ENCODE measurements around the gene HBG1. TPM values are rescaled to one million over a fixed set of nuclear protein-coding genes. Genes with fewer than 3 reads are reported as not detected.
A peak's percentile ranks its signal among the peaks of the same experiment; 100 is the strongest.
"Not testable (repeated sequence)": the region's sequence is repeated elsewhere in the genome, so short reads cannot be mapped to it uniquely, and the experiment has no call there.

The HBG1 gene
- total RNA-seq, 1 experiment from 2014 or later = not detected

GRCh38 chr11:5250543-5251204, 1.0 kb upstream of the HBG1 start:
- no CpG with 5 or more reads among the region's 4 CpGs for WGBS (ENCODE audit: extremely low coverage, insufficient read length, low lambda C conversion rate)
- Histone ChIP-seq H4K20me1 (ENCODE audit: control insufficient read depth, insufficient read depth, insufficient read length) (no peaks in the 10 kb centered on the region), H2BK20ac (ENCODE audit: low read depth, low read length, poor library complexity, severe bottlenecking) (no peak overlapping the region), H3K14ac (ENCODE audit: insufficient read depth, low read length) (no peak overlapping the region), H4K5ac (ENCODE audit: insufficient read length, low read depth, low read length) (no peak overlapping the region), H3K23me2 (ENCODE audit: insufficient read length, low read depth, low read length, poor library complexity, severe bottlenecking) (no peaks in the 10 kb centered on the region), H2BK5ac (ENCODE audit: insufficient read length, low read length) (no peak overlapping the region), H4K91ac (ENCODE audit: insufficient read length, low read depth, low read length) (no peak overlapping the region), H3K18ac (ENCODE audit: insufficient read length, low read depth, low read length) (no peak overlapping the region), H3K27ac (ENCODE audit: insufficient read length, low read depth, low read length) (no peak overlapping the region), H3K4me1 (ENCODE audit: insufficient read depth, low read length) (no peaks in the 10 kb centered on the region), H2AK5ac (ENCODE audit: insufficient read length, low read length) (no peak overlapping the region), H3T11ph (ENCODE audit: low read length) (no peak overlapping the region), H2BK12ac (ENCODE audit: insufficient read length, low read depth, low read length) (no peak overlapping the region), H3K4me2 (ENCODE audit: insufficient read depth, insufficient read length, low read length) (no peak overlapping the region), H3K79me1 (ENCODE audit: insufficient read depth, low read depth, low read length, poor library complexity, severe bottlenecking) (no peaks in the 10 kb centered on the region), H2BK120ac (ENCODE audit: low read depth, low read length, poor library complexity, severe bottlenecking) (no peak overlapping the region), H3K9me3 (ENCODE audit: control insufficient read depth, low read depth, low read length) (no peaks in the 10 kb centered on the region), H2BK15ac (ENCODE audit: low read depth, low read length) (no peak overlapping the region), H3K27me3 (ENCODE audit: insufficient read depth, low read length) (no peaks in the 10 kb centered on the region), H3K56ac (ENCODE audit: insufficient read length, low read depth, low read length) (no peak overlapping the region), H3K79me2 (ENCODE audit: insufficient read depth, low read length) (no peaks in the 10 kb centered on the region), H2AFZ (ENCODE audit: low read length) (no peak overlapping the region), H4K8ac (replicated peaks; ENCODE audit: insufficient read length, low read depth, low read length) (no peak overlapping the region), H3K4ac (ENCODE audit: low read depth, low read length) (no peak overlapping the region), H3K23ac (ENCODE audit: insufficient read length, low read depth, low read length) (no peak overlapping the region), H3K9ac (ENCODE audit: extremely low read depth, insufficient read length, low read length) (no peak overlapping the region)
- Mint-ChIP-seq H3K4me1 (no peaks in the 10 kb centered on the region), H3K27ac (no peak overlapping the region), H3K36me3 (ENCODE audit: insufficient read depth in 1 of 3, low read depth in 3 of 3) (no peaks in the 10 kb centered on the region; a peak in 1 of 7 replicates), H3K27me3 (ENCODE audit: low read depth) (peaks cover 21% of the 10 kb centered on the region), H3K4me3 (no peak overlapping the region), H3K9me3 (no peaks in the 10 kb centered on the region)
- no peak for TF ChIP-seq CTCF (conservative IDR thresholded peaks at IDR 0.05)
- no peak for DNase-seq

- H3K36me3 Mint-ChIP-seq (ENCODE audit: insufficient read depth in 1 of 3, low read depth in 3 of 3); H3K9me3 Mint-ChIP-seq; H3K4me3 Mint-ChIP-seq; H4K91ac ChIP-seq (ENCODE audit: insufficient read length, low read depth, low read length); H3K4ac ChIP-seq (ENCODE audit: low read depth, low read length); H4K20me1 ChIP-seq (ENCODE audit: control insufficient read depth, insufficient read depth, insufficient read length); H3T11ph ChIP-seq (ENCODE audit: low read length); H3K79me1 ChIP-seq (ENCODE audit: insufficient read depth, low read depth, low read length, poor library complexity, severe bottlenecking); H2AFZ ChIP-seq (ENCODE audit: low read length); H3K4me1 Mint-ChIP-seq; H3K23me2 ChIP-seq (ENCODE audit: insufficient read length, low read depth, low read length, poor library complexity, severe bottlenecking); H3K56ac ChIP-seq (ENCODE audit: insufficient read length, low read depth, low read length); H3K79me2 ChIP-seq (ENCODE audit: insufficient read depth, low read length); H3K18ac ChIP-seq (ENCODE audit: insufficient read length, low read depth, low read length); H2BK12ac ChIP-seq (ENCODE audit: insufficient read length, low read depth, low read length); H2BK20ac ChIP-seq (ENCODE audit: low read depth, low read length, poor library complexity, severe bottlenecking); H2BK5ac ChIP-seq (ENCODE audit: insufficient read length, low read length); H3K4me1 ChIP-seq (ENCODE audit: insufficient read depth, low read length); DNase-seq; H3K23ac ChIP-seq (ENCODE audit: insufficient read length, low read depth, low read length); H4K8ac ChIP-seq (replicated peaks; ENCODE audit: insufficient read length, low read depth, low read length); H3K9ac ChIP-seq (ENCODE audit: extremely low read depth, insufficient read length, low read length); H3K4me2 ChIP-seq (ENCODE audit: insufficient read depth, insufficient read length, low read length); H2BK120ac ChIP-seq (ENCODE audit: low read depth, low read length, poor library complexity, severe bottlenecking); H2AK5ac ChIP-seq (ENCODE audit: insufficient read length, low read length); H3K27ac ChIP-seq (ENCODE audit: insufficient read length, low read depth, low read length); H3K14ac ChIP-seq (ENCODE audit: insufficient read depth, low read length); H4K5ac ChIP-seq (ENCODE audit: insufficient read length, low read depth, low read length); H3K9me3 ChIP-seq (ENCODE audit: control insufficient read depth, low read depth, low read length); H2BK15ac ChIP-seq (ENCODE audit: low read depth, low read length); H3K27me3 ChIP-seq (ENCODE audit: insufficient read depth, low read length): not testable (repeated sequence)
- Mint-ChIP-seq H3K27ac (peak overlapping the region in 1 of 3 experiments; percentile 19; a peak in 1 of 7 replicates), H3K27me3 (ENCODE audit: low read depth) (peaks cover 14% of the 10 kb centered on the region; the same call in 1 of the 2 replicates)
- no CpG with 5 or more reads among the region's 7 CpGs for WGBS (ENCODE audit: extremely low coverage, insufficient read length, low lambda C conversion rate)
These were observed 1.2 kb downstream of the HBG1 start for GRCh38 chr11:5248498-5248897.
